ENCODE measurements around the gene SETMAR. TPM values are rescaled to one million over a fixed set of nuclear protein-coding genes. Genes with fewer than 3 reads are reported as not detected.
"Not testable (repeated sequence)": the region's sequence is repeated elsewhere in the genome, so short reads cannot be mapped to it uniquely, and the experiment has no call there.

The SETMAR gene
- total RNA-seq, 1 experiment from 2014 or later = 6.0 TPM

- Histone ChIP-seq H3K9me3 (ENCODE audit: low read length) (no peaks in the 10 kb centered on the region), H4K20me1 (ENCODE audit: insufficient read depth, low read depth, low read length) (no peaks in the 10 kb centered on the region), H3K27ac (ENCODE audit: low read length) (no peak overlapping the region), H2AFZ (ENCODE audit: low read length) (no peak overlapping the region), H3K36me3 (ENCODE audit: insufficient read depth, low read length) (no peaks in the 10 kb centered on the region), H3K9ac (ENCODE audit: low read length) (no peak overlapping the region), H3K4me2 (ENCODE audit: low read depth, low read length, poor library complexity, severe bottlenecking) (no peak overlapping the region), H3K4me3 (ENCODE audit: low read length) (no peak overlapping the region), H3K4me1 (ENCODE audit: low read length) (no peaks in the 10 kb centered on the region), H3K9me2 (replicated peaks; ENCODE audit: insufficient read depth, low read length) (no peaks in the 10 kb centered on the region), H3K79me2 (ENCODE audit: low read length) (no peaks in the 10 kb centered on the region), H3K27me3 (ENCODE audit: low read length) (no peaks in the 10 kb centered on the region)
- no peak for DNase-seq
Measured at GRCh38 chr3:4289044-4289443, 14.1 kb upstream of the SETMAR start.

GRCh38 chr3:4290272-4290893 lies 12.8 kb upstream of the SETMAR start:
- Histone ChIP-seq H3K27ac (ENCODE audit: low read length) (no peak overlapping the region), H3K9me2 (replicated peaks; ENCODE audit: insufficient read depth, low read length) (no peaks in the 10 kb centered on the region), H3K9me3 (ENCODE audit: low read length) (no peaks in the 10 kb centered on the region), H3K4me3 (ENCODE audit: low read length) (no peak overlapping the region), H3K4me2 (ENCODE audit: low read depth, low read length, poor library complexity, severe bottlenecking) (no peak overlapping the region), H3K9ac (ENCODE audit: low read length) (no peak overlapping the region), H3K79me2 (ENCODE audit: low read length) (no peaks in the 10 kb centered on the region), H4K20me1 (ENCODE audit: insufficient read depth, low read depth, low read length) (no peaks in the 10 kb centered on the region), H3K36me3 (ENCODE audit: insufficient read depth, low read length) (no peaks in the 10 kb centered on the region), H3K4me1 (ENCODE audit: low read length) (no peaks in the 10 kb centered on the region), H3K27me3 (ENCODE audit: low read length) (no peaks in the 10 kb centered on the region), H2AFZ (ENCODE audit: low read length) (no peak overlapping the region)
- DNase-seq = peak; percentile 78

GRCh38 chr3:4292301-4292700 lies 10.9 kb upstream of the SETMAR start:
- no peak overlapping the region for H3K27ac ChIP-seq (ENCODE audit: low read length)

GRCh38 chr3:4294616-4295327 lies 8.4 kb upstream of the SETMAR start:
- Histone ChIP-seq H3K9me3 (ENCODE audit: low read length) (no peaks in the 10 kb centered on the region), H3K9ac (ENCODE audit: low read length) (no peak overlapping the region), H2AFZ (ENCODE audit: low read length) (no peak overlapping the region), H3K4me3 (ENCODE audit: low read length) (no peak overlapping the region), H3K27me3 (ENCODE audit: low read length) (no peaks in the 10 kb centered on the region), H3K79me2 (ENCODE audit: low read length) (no peaks in the 10 kb centered on the region), H3K27ac (ENCODE audit: low read length) (no peak overlapping the region), H3K9me2 (replicated peaks; ENCODE audit: insufficient read depth, low read length) (no peaks in the 10 kb centered on the region), H3K4me2 (ENCODE audit: low read depth, low read length, poor library complexity, severe bottlenecking) (no peak overlapping the region), H4K20me1 (ENCODE audit: insufficient read depth, low read depth, low read length) (no peaks in the 10 kb centered on the region), H3K36me3 (ENCODE audit: insufficient read depth, low read length) (no peaks in the 10 kb centered on the region), H3K4me1 (ENCODE audit: low read length) (no peaks in the 10 kb centered on the region)
- no peak for DNase-seq

More at GRCh38 chr3:4292301-4292700, 10.9 kb upstream of the SETMAR start:
- Histone ChIP-seq H3K9ac (ENCODE audit: low read length) (no peak overlapping the region), H3K4me3 (ENCODE audit: low read length) (no peak overlapping the region), H3K36me3 (ENCODE audit: insufficient read depth, low read length) (no peaks in the 10 kb centered on the region), H2AFZ (ENCODE audit: low read length) (no peak overlapping the region), H3K4me2 (ENCODE audit: low read depth, low read length, poor library complexity, severe bottlenecking) (no peak overlapping the region), H3K9me2 (replicated peaks; ENCODE audit: insufficient read depth, low read length) (no peaks in the 10 kb centered on the region), H4K20me1 (ENCODE audit: insufficient read depth, low read depth, low read length) (no peaks in the 10 kb centered on the region), H3K27me3 (ENCODE audit: low read length) (no peaks in the 10 kb centered on the region), H3K9me3 (ENCODE audit: low read length) (no peaks in the 10 kb centered on the region), H3K79me2 (ENCODE audit: low read length) (no peaks in the 10 kb centered on the region), H3K4me1 (ENCODE audit: low read length) (no peaks in the 10 kb centered on the region)
- DNase-seq = no peak

GRCh38 chr3:4296454-4296853 lies 6.7 kb upstream of the SETMAR start:
- not testable (repeated sequence) for H3K4me3 ChIP-seq (ENCODE audit: low read length); H3K27ac ChIP-seq (ENCODE audit: low read length); H4K20me1 ChIP-seq (ENCODE audit: insufficient read depth, low read depth, low read length); H3K4me1 ChIP-seq (ENCODE audit: low read length); H3K79me2 ChIP-seq (ENCODE audit: low read length); DNase-seq; H3K9me2 ChIP-seq (replicated peaks; ENCODE audit: insufficient read depth, low read length); H2AFZ ChIP-seq (ENCODE audit: low read length); H3K9me3 ChIP-seq (ENCODE audit: low read length); H3K4me2 ChIP-seq (ENCODE audit: low read depth, low read length, poor library complexity, severe bottlenecking); H3K27me3 ChIP-seq (ENCODE audit: low read length); H3K9ac ChIP-seq (ENCODE audit: low read length); H3K36me3 ChIP-seq (ENCODE audit: insufficient read depth, low read length)

GRCh38 chr3:4297486-4297885 lies 5.7 kb upstream of the SETMAR start:
- Histone ChIP-seq H3K79me2 (ENCODE audit: low read length) (no peaks in the 10 kb centered on the region), H3K9me2 (replicated peaks; ENCODE audit: insufficient read depth, low read length) (no peaks in the 10 kb centered on the region), H3K9ac (ENCODE audit: low read length) (no peak overlapping the region), H3K27ac (ENCODE audit: low read length) (no peak overlapping the region), H3K36me3 (ENCODE audit: insufficient read depth, low read length) (no peaks in the 10 kb centered on the region), H3K4me3 (ENCODE audit: low read length) (no peak overlapping the region), H4K20me1 (ENCODE audit: insufficient read depth, low read depth, low read length) (no peaks in the 10 kb centered on the region), H3K27me3 (ENCODE audit: low read length) (no peaks in the 10 kb centered on the region), H3K9me3 (ENCODE audit: low read length) (no peaks in the 10 kb centered on the region), H3K4me2 (ENCODE audit: low read depth, low read length, poor library complexity, severe bottlenecking) (no peak overlapping the region), H3K4me1 (ENCODE audit: low read length) (no peaks in the 10 kb centered on the region), H2AFZ (ENCODE audit: low read length) (no peak overlapping the region)
- no peak for DNase-seq

- peak overlapping the region; percentile 95; the same call in 1 of the 2 replicates for H3K4me3 ChIP-seq (ENCODE audit: low read length)
- 0 out of 2 replicates have a peak overlapping the region, but pooled peaks have one; percentile 82 for H3K9ac ChIP-seq (ENCODE audit: low read length)
- no peak for DNase-seq
- H2AFZ ChIP-seq (ENCODE audit: low read length) = peak overlapping the region; percentile 76; the same call in 1 of the 2 replicates
- H3K9me2 ChIP-seq (replicated peaks; ENCODE audit: insufficient read depth, low read length) = no peaks in the 10 kb centered on the region
- H3K79me2 ChIP-seq (ENCODE audit: low read length) = peaks cover 26% of the 10 kb centered on the region
- H3K27me3 ChIP-seq (ENCODE audit: low read length) = no peaks in the 10 kb centered on the region
- H3K36me3 ChIP-seq (ENCODE audit: insufficient read depth, low read length) = peaks cover 6% of the 10 kb centered on the region; the same call in 1 of the 2 replicates
- no peaks in the 10 kb centered on the region for H3K9me3 ChIP-seq (ENCODE audit: low read length)
- peak overlapping the region; percentile 88 for H3K4me2 ChIP-seq (ENCODE audit: low read depth, low read length, poor library complexity, severe bottlenecking)
- no peaks in the 10 kb centered on the region for H4K20me1 ChIP-seq (ENCODE audit: insufficient read depth, low read depth, low read length)
- peaks cover 20% of the 10 kb centered on the region for H3K4me1 ChIP-seq (ENCODE audit: low read length)
- H3K27ac ChIP-seq (ENCODE audit: low read length) = no peak overlapping the region
Measured at GRCh38 chr3:4302747-4303146, 422 bp upstream of the SETMAR start.

GRCh38 chr3:4305210-4305609 lies 2.0 kb downstream of the SETMAR start:
- H2AFZ ChIP-seq (ENCODE audit: low read length); H3K36me3 ChIP-seq (ENCODE audit: insufficient read depth, low read length): not testable (repeated sequence)

More at GRCh38 chr3:4305210-4305609, 2.0 kb downstream of the SETMAR start:
- H3K9ac ChIP-seq (ENCODE audit: low read length); DNase-seq; H3K4me3 ChIP-seq (ENCODE audit: low read length); H3K4me2 ChIP-seq (ENCODE audit: low read depth, low read length, poor library complexity, severe bottlenecking); H3K27ac ChIP-seq (ENCODE audit: low read length); H3K9me2 ChIP-seq (replicated peaks; ENCODE audit: insufficient read depth, low read length); H3K27me3 ChIP-seq (ENCODE audit: low read length); H3K9me3 ChIP-seq (ENCODE audit: low read length); H4K20me1 ChIP-seq (ENCODE audit: insufficient read depth, low read depth, low read length): not testable (repeated sequence)
- Histone ChIP-seq H3K79me2 (ENCODE audit: low read length) (peaks cover 34% of the 10 kb centered on the region), H3K4me1 (ENCODE audit: low read length) (peaks cover 20% of the 10 kb centered on the region)
